HG03139 (cell line): ENCODE data around the gene GLE1.

Experiments
- ATAC-seq: cut with Tn5 transposase; IDR thresholded peaks from one replicate; pipeline ENCODE4 v1.9.1; 2021; ENCODE audit not compliant: unreplicated experiment

Gene GLE1, protein sequence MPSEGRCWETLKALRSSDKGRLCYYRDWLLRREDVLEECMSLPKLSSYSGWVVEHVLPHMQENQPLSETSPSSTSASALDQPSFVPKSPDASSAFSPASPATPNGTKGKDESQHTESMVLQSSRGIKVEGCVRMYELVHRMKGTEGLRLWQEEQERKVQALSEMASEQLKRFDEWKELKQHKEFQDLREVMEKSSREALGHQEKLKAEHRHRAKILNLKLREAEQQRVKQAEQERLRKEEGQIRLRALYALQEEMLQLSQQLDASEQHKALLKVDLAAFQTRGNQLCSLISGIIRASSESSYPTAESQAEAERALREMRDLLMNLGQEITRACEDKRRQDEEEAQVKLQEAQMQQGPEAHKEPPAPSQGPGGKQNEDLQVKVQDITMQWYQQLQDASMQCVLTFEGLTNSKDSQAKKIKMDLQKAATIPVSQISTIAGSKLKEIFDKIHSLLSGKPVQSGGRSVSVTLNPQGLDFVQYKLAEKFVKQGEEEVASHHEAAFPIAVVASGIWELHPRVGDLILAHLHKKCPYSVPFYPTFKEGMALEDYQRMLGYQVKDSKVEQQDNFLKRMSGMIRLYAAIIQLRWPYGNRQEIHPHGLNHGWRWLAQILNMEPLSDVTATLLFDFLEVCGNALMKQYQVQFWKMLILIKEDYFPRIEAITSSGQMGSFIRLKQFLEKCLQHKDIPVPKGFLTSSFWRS

GRCh38 chr9:128504485-128505413 lies at the start of gene GLE1:
GLE1 (plus strand) TSS chr9:128504719; CDS start chr9:128504806, 87 bp downstream.
- peak; percentile 79 for ATAC-seq

DNA sequence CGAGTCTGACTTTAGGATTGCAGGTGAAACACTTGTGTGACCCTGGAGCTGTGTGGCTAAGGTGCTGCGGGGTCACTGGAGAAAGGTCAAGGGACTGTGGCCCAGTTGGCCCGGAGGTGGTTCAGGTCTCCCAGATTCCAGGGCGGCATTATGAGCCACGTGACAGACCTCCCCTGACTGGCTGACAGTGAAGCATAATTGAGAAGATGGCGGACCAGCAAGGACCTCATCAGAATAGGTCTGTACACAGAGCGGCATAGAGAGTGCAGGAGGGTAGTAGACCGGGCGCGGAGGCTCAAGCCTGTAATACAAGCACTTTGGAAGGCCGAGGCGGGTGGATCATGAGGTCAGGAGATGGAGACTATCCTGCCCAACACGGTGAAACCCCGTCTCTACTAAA lies 49.5 kb upstream of the GLE1 start:
- ATAC-seq = no peak

- ATAC-seq = peak; percentile 75
Measured at GRCh38 chr9:128455849-128456612, 48.5 kb upstream of the GLE1 start, which contains the start of gene ODF2. ODF2 (plus strand) TSS chr9:128456006; CDS start chr9:128456092, 86 bp downstream.

GRCh38 chr9:128456613-128457061 lies 47.9 kb upstream of the GLE1 start:
- ATAC-seq = peak; percentile 54

DNA sequence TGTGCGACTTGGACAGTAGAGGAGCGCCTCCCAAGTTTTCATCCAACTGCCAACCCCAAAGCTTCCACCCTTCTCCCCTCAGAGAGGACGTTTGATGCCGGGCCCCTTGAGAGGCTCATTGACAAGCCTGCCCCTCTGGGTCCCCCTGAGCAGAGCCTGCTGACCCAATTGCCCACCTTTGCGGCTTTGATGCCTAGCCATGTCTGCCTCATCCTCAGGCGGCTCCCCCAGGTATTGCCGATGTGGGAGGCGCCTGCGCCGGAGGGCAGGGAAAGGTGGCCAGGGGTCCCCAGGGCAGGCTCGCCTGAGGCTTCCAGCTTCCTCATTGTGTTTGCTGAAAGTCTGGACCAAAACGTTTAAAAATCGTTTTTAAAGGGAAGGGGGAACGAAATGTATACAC lies 47.3 kb upstream of the GLE1 start:
- no peak for ATAC-seq

GRCh38 chr9:128459011-128459410 lies 45.5 kb upstream of the GLE1 start:
- no peak for ATAC-seq

DNA sequence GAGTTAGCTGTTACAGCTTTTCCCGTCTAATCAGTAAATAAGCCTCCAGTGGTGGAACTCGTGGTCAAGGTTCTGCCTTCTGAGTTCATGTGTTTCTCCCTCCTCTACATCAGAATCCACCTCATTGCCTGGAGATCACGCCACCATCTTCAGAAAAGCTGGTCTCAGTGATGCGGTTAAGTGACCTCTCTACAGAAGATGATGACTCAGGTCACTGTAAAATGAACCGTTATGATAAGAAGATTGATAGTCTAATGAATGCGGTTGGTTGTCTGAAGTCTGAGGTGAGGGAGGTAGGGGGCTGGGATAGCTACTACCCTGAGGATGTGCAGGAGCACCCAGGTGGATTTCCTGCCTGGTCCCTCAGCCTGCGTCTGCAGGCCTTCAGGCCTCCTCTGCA lies 35.4 kb upstream of the GLE1 start:
- ATAC-seq = no peak

- ATAC-seq = no peak
Measured at GRCh38 chr9:128470560-128470959, 34.0 kb upstream of the GLE1 start.

DNA sequence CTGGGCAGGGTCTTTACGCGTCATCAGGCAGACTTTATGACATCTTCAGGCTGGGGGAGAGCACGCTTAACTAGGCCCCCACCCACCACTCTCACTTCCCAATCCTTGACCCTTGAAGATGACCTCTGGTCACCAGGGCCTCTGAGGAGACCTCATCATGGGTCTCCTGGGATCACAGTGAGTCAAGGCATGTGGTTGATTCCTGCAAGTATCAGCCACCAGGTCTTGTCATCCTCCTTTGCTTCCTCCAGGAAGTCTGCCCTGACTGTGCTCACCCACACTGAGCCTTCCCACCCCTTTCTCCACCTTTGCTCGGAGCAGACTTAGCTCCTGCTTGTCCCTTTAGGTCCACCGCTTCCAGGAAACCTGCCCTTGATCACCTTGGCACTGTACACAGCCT lies 31.4 kb upstream of the GLE1 start:
- ATAC-seq = no peak

GRCh38 chr9:128475867-128476266 lies 28.7 kb upstream of the GLE1 start:
- no peak for ATAC-seq

DNA sequence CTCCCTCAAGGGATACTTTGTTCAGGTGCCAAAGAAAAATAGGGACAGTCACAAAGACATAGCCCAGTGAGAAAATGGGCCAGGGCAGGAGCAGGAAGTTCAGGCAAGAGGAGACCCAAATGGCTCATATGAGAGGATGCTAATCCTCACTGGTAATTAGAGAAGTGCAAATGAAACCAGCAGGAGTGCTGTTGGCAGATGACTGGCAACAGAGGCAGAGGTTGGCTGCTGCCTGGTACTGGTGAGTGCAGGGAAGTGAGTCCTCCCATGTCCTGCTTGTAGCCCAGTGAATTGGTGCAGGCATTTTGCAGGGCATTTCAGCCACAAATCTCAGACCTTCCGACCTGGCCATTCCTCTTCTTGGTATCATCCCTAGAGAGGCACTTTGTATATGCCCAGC lies 25.3 kb upstream of the GLE1 start:
- no peak for ATAC-seq

DNA sequence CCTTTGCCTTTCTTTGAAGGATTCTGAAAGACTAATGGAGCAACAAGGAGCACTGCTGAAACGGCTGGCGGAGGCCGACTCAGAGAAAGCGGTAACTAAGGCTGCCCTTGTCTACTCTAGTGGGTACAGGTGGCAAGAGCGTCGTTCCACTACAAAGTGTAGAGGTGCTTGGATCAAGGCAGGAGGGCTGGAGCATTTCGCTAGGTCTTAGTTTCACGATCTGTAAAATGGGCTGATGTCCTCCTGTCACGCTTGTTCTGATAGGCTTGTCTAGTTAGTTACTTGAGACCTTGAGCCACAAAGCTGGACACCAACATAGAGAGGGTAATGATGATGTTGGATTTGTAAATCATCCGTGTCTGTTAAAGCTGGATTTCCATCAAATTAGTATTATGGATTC lies 23.0 kb upstream of the GLE1 start:
- ATAC-seq = no peak

DNA sequence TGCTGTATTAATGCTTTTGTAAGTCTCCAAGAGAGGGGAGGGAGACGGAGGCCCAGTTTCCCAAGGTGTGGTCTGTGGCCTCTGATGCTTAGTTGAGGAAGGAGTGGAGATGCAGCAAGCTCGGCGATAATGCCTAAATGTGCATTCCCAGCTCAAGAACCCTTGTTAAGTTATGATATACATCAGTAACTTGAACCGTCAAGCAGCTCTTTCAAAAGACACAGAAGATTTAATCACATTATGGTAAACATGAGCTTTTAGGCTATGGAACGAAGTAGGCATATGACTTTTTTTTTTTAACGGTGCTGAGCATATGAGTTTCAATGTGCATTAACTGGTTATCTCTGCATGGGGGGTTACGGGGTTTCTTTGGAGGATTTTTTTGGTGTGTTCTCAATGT lies 22.3 kb upstream of the GLE1 start:
- ATAC-seq = no peak

- ATAC-seq = no peak
Measured at GRCh38 chr9:128484686-128485413, 19.7 kb upstream of the GLE1 start.

GRCh38 chr9:128485414-128485855 lies 19.1 kb upstream of the GLE1 start:
- no peak for ATAC-seq

GRCh38 chr9:128486201-128486600 lies 18.3 kb upstream of the GLE1 start:
- ATAC-seq = no peak

- no peak for ATAC-seq
Measured at GRCh38 chr9:128493424-128493823, 11.1 kb upstream of the GLE1 start.

DNA sequence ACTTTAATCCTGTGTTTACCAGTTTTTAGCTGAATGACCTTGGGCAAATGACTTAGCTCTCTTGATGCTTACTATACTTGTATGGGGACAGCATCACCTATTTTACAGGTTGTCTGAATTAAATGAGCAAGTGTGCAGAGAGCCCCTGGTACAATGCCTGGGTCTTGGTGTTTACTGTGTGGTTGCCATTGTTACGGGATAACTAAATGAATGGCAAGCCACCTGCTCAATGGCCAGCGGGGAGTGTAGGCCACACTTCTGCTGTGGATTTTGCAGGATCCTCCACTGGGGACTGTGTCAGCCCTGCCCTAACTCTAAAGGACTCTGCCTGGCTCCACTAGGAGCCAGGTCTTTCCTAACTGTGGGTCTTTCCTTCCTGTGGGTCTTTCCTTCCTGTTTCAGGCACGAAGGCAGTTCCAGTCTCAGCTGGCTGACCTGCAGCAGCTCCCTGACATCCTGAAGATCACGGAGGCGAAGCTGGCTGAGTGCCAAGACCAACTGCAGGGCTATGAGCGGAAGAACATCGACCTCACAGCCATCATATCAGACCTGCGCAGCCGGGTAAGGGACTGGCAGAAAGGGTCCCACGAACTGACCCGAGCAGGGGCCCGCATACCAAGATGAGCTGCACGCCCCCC lies 10.3 kb upstream of the GLE1 start:
- ATAC-seq = no peak

- ATAC-seq = no peak
Measured at GRCh38 chr9:128494746-128495129, 9.8 kb upstream of the GLE1 start.
